T-helper 1 cell (primary cell): ENCODE measurements around the gene DBET.
A peak's percentile ranks its signal among the peaks of the same experiment; 100 is the strongest.
"Not testable (repeated sequence)": the region's sequence is repeated elsewhere in the genome, so short reads cannot be mapped to it uniquely, and the experiment has no call there.

Experiments used
- DNase-seq, 5 donors: peaks; one replicate each; pipeline ENCODE4 v3.0.0-alpha.2; 2012 to 2020
- total RNA-seq, 4 donors: gene quantifications; one replicate each; lab custom pipeline; 2026; lab: John Stamatoyannopoulos, UW

Gene DBET
- 0 reads per million in 4 donors for total RNA-seq

- not testable (repeated sequence) for DNase-seq
Observed at GRCh38 chr4:190064342-190064741, at the start of gene DBET. Gene DBET, plus strand, starts transcription at chr4:190064502.

GRCh38 chr4:190014771-190015537, 49.3 kb upstream of the DBET start:
- peak in 2 of 5 donors; percentile 9 to 34 for DNase-seq

- no peak for DNase-seq
Observed at GRCh38 chr4:190015538-190016368, 48.5 kb upstream of the DBET start.

- DNase-seq: no peak
Observed at GRCh38 chr4:190016369-190017289, 47.7 kb upstream of the DBET start.

- DNase-seq: peak in 2 of 5 donors; percentile 1 to 9
Observed at GRCh38 chr4:190017357-190018200, 46.7 kb upstream of the DBET start.

GRCh38 chr4:190018201-190018920, 45.9 kb upstream of the DBET start:
- DNase-seq: no peak

- DNase-seq: no peak
Observed at GRCh38 chr4:190019023-190019858, 45.1 kb upstream of the DBET start.

- DNase-seq: not testable (repeated sequence)
Observed at GRCh38 chr4:190019859-190020463, 44.3 kb upstream of the DBET start.

- peak in 3 of 5 donors; percentile 6 to 33 (median 12) for DNase-seq
Observed at GRCh38 chr4:190020790-190021717, 43.2 kb upstream of the DBET start.

- DNase-seq: not testable (repeated sequence)
Observed at GRCh38 chr4:190021973-190022372, 42.3 kb upstream of the DBET start.

GRCh38 chr4:190022614-190023281, 41.6 kb upstream of the DBET start:
- DNase-seq: peak in 2 of 5 donors; percentile 13 to 14

- not testable (repeated sequence) for DNase-seq
Observed at GRCh38 chr4:190027156-190027555, 37.1 kb upstream of the DBET start, which contains the start of gene FRG2. Gene FRG2, minus strand, starts transcription at chr4:190027256. Its CDS starts 52 bp downstream, at chr4:190027204.

- peak in 1 of 5 donors; percentile 21 for DNase-seq
Observed at GRCh38 chr4:190031264-190031663, 33.0 kb upstream of the DBET start.

GRCh38 chr4:190037704-190038388, 26.5 kb upstream of the DBET start:
- not testable (repeated sequence) for DNase-seq

GRCh38 chr4:190040873-190041272, 23.4 kb upstream of the DBET start:
- DNase-seq: not testable (repeated sequence)

GRCh38 chr4:190047627-190048026, 16.7 kb upstream of the DBET start:
- DNase-seq: not testable (repeated sequence)
